Cortex of kidney (tissue), 1 donor: ENCODE measurements around the gene BRSK2.

Experiments
- DNase-seq: peaks from one replicate; lab custom pipeline; 2025; lab: John Stamatoyannopoulos, UW

The BRSK2 gene

DNA sequence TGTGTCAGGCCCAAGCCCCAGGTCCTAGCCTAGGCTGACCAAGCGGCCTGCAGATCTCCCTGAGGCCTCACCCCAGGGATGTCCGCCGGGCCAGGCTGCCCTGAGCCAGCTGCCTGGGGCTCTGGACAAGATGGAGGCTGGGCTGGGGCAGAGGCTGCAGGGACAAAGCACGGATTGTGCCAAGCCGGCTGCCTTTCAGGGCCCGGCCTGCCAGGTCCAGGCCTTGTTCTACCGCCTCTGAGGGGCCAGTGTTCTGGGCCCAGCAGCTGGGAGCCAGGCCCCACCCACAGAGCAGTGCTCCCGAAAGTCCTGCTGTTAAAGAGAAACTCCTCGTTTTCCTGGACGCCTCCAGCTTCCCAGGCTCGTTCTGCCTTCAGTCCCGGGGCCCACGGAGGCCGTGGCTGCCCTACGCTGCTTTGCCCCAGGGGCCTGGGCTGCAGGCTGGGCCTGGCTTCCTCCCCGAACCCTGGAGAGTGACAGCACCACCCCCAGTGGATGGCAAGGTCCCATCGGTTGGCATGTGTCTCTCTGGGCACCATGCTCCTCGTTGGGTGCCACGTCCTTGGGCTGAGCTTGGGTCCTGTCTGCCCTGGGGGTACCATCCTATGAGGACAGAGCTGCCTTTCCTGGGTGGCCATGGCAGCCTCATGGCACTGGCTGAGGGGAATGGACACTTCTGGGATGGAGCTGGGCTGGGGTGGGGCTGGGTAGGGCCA, 7.6 kb downstream of the BRSK2 start:
- DNase-seq = no peak

DNA sequence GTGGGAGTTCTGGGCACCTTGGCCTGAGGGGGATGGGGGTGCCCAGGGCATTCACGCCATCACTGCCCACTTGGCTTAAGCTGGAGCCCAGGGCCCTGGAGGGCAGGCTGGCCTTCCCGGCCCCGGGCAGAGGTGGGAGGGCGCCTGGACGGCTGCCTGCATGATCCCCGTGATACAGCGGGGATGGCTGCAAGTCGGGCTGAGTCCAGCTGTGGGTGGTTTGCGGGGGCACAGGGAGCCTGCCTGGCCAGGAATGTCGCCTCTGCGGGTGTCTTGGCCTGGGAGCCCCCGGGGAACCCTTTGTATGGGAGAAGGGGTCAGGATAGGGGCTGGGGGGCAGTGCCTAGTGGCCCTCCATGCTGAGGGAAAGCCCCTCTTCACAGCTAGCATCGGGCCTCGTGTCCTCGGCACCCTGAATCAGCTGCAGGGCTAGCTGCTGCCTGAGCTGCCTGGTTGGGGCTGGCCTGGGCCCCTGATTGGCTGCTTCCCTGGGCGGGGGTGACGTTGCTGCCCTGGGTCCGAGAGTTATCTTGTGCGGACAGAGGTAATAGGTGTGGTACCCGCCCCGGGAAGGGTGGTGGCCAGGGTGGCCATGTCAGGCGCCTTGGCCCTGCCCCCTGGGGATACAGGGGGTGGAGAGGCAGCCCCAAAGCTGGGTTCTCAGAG, 8.3 kb downstream of the BRSK2 start:
- no peak for DNase-seq

DNA sequence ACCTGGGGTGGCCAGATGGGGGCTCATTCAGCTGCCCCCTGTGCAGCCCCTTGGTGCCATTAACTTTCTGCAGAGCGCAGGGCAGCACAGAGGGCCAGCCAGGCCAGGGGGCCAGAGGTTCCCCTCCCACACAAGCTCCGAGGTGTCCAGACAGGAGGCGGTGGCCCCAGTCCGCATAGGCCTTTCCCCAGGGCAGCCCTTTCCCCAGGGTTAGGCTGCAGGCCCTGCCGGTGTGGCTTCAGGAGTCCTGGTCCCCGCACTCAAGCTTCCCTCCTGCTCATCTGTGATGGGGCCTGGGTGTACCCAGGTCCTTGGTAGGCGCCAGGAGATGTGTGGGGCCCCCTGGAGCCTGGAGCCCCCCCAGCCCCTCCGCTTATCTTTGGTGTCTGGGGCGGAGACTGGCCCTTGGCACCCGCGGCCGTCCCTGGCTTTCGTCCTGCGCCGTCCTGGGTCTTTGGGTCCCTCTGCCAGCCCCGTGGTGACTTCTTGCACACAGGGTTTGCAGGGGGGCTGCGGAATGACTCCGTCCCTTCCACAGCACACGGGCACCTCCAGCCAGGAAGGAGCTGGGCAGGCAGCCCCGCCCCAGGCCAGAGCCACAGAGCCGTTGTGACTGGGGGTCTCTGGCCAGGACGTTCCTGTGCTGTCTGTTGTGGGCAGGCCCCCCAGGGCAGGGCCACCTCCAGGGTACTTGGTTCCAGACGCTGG, 8.9 kb downstream of the BRSK2 start:
- no peak for DNase-seq

DNA sequence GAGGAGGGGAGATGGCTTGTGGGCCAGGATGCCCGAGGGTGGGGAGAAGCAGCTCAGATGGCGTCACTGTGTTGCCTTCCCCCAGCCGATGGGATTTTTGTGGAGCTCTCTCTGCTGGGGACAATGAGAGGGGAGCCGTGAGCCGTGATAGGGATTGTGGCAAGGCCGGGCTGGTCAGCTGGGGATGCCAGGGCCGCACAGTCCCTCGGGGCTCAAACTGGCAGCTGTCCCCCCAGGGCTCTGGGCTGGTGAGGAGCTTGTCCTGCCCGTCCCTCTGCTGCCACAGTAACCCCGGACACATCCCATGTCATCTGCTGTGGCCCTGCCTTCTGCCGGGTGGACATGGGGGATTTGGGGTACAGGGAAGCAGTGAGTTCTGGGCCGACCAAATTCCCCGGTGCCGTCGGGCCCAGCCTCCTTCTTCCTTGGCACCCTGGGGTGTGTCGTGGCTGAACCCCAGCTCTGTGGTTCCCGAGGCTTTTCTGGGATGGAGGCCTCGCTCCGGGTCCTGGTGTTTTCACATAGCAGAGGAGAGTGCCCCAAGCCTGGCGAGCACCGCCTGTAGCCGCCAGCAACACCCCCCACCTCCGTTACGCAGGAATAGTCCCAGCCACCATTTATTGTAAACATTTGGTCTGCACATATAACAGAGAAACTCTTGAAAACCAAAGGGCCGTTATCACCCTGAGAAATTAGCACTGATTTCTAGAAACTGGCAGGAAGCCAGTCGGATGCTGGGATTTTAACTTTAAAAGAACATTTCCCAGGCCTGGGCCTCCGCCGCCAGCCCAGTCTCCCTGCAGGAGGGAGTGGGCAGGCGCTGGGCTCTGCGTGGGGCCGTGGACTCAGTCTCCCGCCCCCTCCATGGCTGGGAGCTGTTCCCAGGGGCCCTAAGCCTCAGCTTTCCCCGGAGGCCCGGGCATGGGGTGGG, 9.9 kb downstream of the BRSK2 start:
- DNase-seq = no peak

DNA sequence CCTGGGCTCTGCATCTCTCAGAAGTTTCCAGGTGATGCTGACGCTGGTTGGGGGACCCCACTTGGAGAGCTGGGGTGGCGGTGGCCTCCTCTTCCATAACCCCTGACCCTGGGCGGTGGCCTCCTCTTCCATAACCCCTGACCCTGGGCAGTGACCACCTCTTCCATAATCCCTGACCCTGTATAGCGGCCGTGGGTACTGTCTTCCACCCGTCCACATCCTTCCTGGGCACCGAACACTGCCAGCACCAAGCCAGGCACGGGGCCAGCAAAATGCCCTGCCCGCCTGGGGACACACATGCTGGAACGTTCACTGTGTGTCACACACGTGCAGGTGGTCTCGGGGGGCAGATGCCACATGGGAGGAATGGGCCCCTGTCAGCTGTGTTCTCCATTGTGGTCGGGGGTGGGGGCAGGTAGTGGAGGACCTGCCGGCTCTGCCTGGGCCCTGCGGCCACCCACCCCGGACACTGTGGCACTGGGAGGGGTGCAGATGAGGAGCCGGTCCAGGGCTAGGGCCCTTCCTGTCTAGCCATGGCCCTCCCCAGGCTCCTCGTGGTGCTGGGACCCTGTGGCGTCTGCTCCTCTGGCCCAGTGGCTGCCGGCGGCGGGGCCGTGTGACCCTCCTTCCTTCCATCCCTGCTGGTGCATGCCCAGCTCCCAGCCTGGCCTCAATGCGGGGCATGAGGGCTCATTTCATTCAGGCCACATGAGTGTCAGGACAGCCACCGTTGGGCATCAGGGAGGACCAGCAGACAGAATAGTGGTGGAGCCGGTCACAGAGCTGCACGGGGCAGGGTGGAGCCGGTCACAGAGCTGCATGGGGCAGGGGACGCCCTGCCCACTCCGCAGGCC, 10.8 kb downstream of the BRSK2 start:
- DNase-seq = no peak

DNA sequence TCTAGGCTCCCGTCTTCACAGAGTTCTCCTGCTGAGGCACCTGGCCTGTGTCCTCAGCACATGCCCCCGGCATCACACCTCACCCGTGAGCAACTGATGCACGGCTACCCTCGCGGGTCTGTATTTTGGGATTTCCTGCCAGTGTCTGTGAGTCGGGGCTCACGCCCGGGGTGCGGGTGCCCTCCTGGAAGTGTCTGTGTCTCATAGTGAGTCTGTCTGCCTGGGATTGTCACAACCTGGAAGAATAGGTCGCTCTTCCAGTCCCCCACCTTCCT, 11.4 kb downstream of the BRSK2 start:
- DNase-seq = no peak

DNA sequence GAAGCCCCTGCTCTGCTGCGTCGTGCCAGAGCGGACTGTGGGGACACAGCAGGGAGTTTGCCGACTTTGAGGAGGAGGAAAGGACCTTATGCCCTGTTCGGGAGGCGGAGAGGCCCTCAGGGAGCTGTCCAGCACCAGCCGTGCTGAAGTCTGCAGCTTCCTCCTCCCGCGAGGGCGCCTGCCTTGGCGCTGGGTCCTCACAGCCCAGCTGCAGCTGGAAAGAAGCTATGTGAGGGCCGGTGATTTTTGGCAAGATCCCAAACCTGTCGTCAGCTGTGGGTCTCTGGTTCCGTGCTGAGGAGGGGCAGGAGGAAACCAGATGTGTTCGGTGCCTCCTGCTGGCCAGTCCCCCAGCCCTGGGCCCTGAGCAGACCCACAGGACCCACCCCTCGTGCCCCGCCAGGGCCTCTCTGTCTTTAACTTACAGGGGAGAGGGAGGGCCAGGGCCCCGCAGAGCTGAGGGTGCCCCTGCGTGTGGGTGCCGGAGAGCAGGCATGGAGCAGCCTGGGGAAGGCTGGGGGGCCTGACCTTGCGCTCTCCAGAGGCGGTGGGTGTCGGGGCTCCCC, 12.0 kb downstream of the BRSK2 start:
- DNase-seq = no peak

DNA sequence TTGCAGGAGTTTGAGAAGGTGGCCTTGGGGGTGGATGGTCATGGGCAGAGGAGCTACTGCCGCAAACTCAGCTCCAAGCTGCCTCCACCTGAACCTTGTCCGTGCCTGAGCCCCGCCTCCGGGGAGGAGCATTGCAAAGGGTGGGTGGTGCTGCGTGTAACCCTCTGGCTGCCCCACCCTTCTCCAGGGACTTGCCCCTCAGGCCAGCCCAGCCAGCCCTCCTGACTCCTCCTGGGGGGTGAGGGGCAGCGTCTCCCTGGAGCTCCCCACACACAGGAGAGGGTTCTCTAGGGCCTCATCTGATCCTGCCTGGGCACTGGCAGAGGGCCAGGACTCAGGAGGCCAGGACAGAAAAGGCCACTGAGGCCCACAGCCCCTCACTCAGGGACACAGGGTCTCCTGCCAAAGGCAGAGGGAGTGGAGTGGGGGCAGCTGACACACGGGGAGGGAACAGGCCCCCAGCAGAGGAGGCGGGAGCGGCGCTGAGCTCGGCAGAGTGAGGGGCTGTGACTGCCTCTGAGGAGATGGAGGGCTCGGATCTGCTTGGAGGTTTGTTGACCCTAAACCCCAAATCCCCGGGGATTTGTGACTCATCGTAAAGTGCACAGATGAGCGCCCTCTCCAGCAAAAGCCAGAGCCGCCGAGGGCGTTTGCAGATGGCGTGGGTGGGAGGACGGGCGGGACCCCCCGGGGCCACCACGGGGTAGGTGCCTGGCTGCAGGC, 12.8 kb downstream of the BRSK2 start:
- no peak for DNase-seq

DNA sequence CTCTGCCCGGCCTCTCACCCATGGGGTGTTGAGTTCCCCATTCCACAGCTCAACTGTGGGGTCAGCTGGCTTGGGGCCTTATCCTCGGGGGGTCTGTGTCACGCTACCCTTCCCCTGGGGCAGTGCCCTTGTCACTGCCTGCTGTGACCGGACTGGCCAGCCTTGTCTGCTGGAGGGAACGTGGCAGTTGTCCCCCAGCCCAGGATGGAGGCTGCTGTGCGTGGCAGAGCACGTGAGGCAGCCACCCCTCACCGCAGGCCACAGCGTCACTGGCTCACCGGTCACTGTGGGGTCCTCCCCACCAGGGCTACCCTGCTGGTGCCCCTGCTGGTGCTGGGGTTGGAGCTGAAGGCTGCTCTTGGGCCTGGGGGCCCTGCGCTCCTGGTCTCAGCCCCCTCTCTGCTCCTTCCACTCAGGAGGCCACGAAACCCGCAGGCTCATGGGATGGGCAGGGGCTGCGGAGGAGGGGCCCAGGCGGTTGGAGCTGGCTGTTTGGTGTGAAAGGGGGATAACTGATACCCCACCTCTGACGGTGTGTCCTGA, 13.4 kb downstream of the BRSK2 start:
- DNase-seq = no peak

DNA sequence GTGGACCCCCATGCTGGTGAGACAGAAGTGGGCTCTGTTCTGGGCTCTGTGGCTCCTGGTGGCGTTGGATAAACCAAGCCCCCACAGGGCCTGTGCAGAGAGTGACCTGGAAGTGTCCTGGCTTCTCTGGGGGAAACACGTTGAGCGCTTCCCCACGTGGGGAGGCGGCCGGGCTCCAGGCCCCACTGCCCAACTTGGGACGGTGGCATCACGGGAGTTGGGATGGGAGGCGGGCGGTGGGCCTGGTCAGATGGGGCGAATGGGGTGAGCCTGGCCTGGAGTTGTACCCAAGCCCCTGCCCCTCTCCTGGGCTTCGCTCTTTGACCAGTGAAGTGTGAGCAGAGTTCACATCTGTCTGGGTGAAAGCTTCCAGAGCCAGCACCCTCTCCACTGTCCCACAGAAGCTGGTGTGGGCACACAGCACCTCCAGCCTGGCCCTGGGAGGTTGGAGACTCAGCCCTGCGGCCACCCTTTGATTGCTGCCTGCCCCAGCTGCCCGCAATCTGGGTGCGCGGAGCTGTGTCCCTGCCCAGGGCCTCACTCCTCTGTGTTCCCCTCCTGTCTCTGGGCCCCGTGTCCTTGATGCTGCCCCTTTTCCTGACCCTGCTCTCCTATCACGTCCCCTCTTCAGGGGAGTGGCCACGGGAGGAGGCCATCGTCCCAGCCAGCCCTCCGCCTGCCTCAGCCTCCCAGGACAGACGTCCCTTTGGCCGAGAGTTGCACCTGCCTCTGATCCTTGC, 14.2 kb downstream of the BRSK2 start:
- no peak for DNase-seq

DNA sequence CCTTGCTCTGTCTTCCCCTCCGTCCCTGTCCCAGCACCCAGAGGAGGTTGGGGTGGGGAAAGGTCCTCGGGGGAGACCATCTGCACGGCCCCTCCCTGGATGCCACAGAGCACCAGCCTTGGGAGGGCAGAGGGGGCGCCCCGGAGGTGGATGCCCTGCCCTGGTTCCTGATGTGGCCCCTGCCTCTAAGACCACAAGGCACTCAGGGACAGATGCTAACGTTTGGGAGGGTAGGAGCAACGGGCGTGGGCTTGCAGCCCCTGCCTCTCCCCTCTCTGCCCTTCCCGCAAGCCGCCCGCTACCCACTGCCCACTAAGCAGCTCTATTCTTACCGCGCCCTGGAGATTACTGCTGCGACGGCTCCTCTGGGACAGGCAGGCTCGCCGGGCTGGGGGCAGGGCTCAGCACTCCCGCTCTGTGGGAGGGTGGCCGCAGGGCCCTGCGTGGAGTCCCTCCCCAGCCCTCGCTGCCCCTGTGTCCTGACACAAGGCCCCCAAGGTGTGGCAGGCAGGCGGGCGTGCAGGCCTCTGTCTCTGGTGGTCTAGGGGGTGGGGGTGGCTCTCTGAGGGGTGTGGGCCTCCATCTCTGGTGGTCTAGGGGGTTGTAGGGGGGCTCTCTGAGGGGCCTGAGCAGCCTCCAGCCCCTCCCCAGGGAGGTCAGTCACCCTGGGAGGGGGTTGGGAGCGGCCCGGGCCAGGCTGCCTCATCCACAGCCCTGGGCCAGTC, 14.9 kb downstream of the BRSK2 start:
- DNase-seq = no peak

DNA sequence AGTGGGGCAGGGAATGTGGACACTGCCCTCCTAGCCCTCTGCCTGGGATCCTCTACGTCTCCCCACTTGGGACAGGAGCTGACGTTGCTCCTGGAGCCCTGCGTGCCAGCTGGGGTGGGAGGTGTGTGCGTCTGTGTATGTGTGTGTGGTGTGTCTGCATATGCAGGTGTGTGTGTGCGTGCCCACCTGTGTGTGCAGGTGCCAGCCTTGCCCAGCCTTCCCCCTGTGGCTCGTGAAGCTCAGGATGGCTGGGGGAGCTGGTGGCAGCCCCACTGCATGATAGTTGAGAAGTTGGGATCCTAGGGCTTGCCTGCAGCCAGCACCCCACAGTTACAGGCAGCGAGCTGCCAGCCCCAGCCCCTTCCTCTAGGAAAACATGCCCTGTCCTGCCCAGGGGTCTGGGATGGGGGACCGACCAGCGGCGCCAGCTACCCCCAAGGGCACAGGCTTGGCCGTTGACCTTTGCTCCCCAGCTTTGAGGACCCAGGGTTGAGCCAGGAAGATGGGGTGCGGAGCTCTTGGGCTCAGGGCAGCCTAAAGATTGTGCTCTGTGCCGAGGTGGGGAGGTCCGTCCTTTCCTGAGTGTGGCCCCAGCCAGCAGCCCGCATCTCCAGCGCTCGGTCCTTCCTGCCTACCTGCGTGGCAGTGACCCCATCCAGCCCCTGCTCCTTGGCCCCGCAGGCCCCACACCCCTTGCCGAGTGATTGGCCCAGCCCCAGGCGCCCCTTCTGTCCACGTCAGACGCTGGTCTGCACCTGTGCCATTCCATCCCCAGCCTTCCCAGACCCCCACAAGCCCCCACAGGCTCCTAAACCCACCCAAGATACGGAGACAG, 15.7 kb downstream of the BRSK2 start:
- DNase-seq = no peak

DNA sequence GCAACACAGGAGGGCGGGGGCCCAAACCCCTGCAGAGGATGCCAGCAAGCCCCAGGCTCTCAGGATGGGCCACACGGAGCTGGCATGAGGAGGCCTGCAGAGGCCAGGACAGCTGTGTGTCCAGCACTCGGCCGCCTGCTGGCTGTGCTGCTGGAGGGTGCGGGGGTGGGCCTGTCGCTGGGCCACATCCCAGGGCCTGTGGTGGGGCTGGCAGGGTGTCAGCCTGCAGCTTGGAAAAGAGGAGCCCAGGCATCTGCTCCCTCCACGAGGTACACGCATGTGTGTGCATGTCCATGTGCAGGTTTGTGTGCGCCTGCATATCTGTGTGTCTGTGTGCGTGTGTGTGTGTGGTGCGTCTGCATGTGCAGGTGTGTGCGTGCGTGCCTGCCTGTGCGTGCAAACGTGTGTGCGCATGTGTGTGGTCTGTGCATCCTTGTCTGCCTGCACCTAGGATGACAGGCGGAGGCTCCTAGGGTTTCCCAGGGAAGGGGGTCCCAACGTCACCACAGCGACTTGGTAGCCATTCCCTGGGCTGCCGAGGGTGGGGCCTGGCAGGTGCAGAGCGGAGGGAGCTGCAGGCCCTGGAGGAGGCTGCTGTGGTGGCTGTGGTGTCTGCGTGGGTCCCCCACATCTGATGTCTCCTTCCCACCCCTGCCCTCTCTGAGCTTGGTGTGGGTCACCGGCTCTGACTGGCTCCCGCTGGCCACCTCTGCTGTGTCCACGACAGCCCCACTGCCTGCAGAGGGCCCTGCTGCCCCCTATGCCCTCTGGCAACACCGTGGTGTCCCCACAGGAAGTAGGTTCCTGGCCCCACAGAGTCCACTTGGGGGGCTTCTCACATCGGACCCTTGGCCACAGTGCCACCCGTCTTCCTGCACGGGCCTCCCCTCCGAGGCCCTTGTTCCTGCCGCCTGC, 17.1 kb downstream of the BRSK2 start:
- no peak for DNase-seq

DNA sequence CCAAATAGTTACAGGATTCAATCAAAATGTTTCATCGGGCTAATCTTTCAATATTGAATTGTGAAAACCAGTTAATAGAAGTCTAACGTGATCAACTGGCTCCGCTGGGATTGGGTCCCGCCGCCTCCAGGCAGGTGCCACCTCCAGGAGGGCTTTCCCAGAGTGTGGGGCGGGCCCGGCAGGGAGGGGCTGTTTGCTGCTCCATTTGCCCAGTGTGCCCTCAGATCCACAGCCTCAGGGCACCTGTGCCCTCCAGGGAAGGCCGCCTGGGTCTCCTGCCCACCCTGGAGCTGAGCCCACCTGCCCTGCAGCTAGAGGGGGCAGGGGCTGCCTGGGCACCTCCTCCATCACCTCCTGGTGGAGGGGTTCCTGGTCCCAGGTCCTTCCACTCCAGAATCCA, 17.9 kb downstream of the BRSK2 start:
- no peak for DNase-seq

DNA sequence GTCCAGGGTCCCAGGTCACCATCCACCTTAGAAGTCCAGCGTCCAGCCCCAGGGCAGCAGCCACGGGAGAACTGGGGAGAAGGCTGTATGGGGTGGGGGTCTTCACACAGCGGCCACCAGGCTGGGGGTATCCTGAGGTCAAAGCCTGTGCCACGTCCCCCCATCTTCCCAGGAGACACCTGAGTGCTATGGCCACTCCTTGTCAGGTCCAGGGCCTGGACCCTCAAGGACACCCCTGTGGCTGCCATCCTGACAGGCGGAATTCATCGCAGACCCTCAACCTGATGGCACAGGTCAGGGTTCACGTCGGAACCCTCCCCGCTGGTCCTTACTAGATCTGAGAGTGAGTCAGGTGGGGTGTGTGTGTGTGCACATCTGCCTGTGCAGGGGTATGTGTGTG, 18.6 kb downstream of the BRSK2 start:
- DNase-seq = no peak

DNA sequence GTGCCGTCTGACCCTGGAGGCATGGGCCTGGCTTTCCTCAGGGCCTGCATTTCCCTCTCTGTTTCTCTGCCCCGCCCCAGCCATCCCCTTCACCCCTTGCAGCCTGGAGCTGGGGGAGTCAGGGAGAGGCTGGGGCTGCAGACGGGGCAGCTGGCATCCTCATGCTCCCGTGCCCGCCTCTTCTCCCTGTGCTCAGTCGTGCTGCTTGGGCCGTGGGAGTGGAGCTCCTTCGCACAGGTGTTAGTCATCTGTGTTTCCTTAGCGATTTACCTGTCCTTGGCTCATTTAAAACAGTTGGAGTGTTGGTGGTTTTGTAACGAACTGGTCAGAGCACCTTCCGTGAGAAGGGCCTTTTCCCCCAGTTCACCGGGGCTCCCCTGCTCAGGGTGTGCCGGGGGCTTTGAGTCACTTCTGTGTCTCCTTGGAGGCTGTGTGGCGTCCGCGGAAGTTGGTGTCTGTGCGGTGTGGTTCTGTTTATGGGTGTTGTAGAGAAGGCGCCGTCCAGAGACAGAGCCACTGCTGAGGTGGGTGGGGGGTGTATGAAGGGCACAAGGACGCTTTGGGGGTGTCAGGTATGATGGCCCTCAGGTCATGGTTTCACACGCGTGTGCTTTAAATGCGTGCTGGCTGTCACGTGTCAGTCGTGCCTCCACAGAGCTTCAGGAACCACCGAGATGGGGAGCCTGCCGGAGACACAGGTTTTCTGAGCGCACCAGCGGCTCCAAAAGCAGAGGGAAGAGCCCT, 19.5 kb downstream of the BRSK2 start:
- DNase-seq = no peak
